Measurements from ENCODE around the gene PDP2.

DNA sequence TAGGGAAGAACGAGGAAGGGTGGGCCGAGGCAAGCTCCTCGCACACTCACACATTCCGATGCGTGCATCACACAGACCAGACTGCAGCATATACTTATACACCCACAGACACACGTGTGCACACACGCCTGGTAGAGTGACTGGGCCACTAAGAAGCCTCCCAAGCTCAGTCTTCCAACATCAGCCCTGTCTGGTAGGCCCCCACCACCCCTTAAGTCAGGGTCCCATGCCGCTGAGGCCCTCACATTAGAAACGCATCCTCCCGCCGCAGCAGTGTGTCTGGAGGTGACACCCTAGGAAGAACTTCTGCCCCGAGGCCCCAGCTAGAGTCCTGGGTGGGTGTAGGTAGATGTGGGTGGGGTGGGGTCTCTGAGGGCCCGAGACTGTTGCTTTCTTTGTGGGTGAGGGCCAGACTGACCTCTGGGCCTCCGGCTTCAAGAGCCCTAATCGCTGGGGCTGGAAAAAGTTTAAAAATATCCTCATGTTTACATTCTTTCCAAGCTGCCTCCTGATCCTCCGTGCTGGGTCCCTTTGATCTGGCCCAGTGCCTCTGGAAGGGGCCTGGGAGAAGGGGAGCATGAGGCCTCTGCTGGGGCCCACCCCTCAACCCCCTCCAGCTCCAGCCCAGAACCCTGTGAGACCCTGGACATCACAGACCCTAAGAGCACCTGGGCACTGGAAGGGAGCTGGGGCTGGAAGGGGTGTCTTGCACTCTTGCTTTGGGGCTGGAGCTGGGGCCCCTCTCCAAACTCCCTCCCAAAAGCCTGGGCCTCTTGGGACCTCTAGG lies 24.7 kb downstream of the PDP2 start:
- TF ChIP-seq, protein P1, sequence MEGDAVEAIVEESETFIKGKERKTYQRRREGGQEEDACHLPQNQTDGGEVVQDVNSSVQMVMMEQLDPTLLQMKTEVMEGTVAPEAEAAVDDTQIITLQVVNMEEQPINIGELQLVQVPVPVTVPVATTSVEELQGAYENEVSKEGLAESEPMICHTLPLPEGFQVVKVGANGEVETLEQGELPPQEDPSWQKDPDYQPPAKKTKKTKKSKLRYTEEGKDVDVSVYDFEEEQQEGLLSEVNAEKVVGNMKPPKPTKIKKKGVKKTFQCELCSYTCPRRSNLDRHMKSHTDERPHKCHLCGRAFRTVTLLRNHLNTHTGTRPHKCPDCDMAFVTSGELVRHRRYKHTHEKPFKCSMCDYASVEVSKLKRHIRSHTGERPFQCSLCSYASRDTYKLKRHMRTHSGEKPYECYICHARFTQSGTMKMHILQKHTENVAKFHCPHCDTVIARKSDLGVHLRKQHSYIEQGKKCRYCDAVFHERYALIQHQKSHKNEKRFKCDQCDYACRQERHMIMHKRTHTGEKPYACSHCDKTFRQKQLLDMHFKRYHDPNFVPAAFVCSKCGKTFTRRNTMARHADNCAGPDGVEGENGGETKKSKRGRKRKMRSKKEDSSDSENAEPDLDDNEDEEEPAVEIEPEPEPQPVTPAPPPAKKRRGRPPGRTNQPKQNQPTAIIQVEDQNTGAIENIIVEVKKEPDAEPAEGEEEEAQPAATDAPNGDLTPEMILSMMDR (IDR thresholded peaks at IDR 0.05; ENCODE audit: borderline replicate concordance, extremely low read depth, low read length, poor library complexity, severe bottlenecking): no peak
- no peak for TF ChIP-seq EZH2 (IDR thresholded peaks at IDR 0.05; ENCODE audit: borderline replicate concordance, low read depth, low read length, severe bottlenecking)
